Posterior vena cava (tissue), 2 donors: ENCODE results near the gene GLIS1. TPM values are rescaled to one million over a fixed set of nuclear protein-coding genes. Genes with fewer than 3 reads are reported as not detected.

ENCODE experiments used
- DNase-seq: peaks from one replicate; pipeline ENCODE4 v3.0.0-alpha.2; 2020; ENCODE audit warnings: low spot score
- intact Hi-C, 2 donors: fragments of 100-400 bp; cut with DNase I; formaldehyde crosslinking; loops; one replicate each; pipeline versions ENCODE4 v1.14.1 to v1.14.2; 2022 to 2023
- total RNA-seq, 2 donors: library from RNA; stranded (reverse); fragmentation: NEBNext Ultra II Directional; extraction: Animal tissue kit (Norgen Biotek cat#: 25700); gene quantifications; one replicate each; pipeline ENCODE4 v1.2.1, GENCODE V29; 2021
- donor health status: DM: yes; HTN: yes; CAD: no.
- donor health status: DM: yes; HTN: yes; CAD: no.

GLIS1 gene
- total RNA-seq, 2 donors from 2014 or later: 0.74 to 1.7 TPM

GRCh38 chr1:53698384-53698980 lies 40.5 kb downstream of the GLIS1 start:
- no peak for DNase-seq
- intact Hi-C loops: no loop called here

- DNase-seq: no peak
- intact Hi-C loops: no loop called here
These were observed 41.1 kb downstream of the GLIS1 start for GRCh38 chr1:53697721-53698383.

- no peak for DNase-seq
- intact Hi-C loops: no loop called here
These were observed 42.0 kb downstream of the GLIS1 start for GRCh38 chr1:53696990-53697389.

GRCh38 chr1:53696571-53696970 lies 42.4 kb downstream of the GLIS1 start:
- DNase-seq: no peak
- intact Hi-C loops: no loop called here

GRCh38 chr1:53696051-53696450 lies 42.9 kb downstream of the GLIS1 start:
- intact Hi-C loops: no loop called here
- no peak for DNase-seq

GRCh38 chr1:53695116-53695515 lies 43.8 kb downstream of the GLIS1 start:
- intact Hi-C loops: loop anchor here in 1 of 2 donors (1.0 kb wide), 1 partner anchor 37 kb away; no protein-coding TSS in a partner anchor
- no peak for DNase-seq

- intact Hi-C loops: loop anchor here in 1 of 2 donors (1.0 kb wide), 1 partner anchor 36 kb away; no protein-coding TSS in a partner anchor
- no peak for DNase-seq
These were observed 44.3 kb downstream of the GLIS1 start for GRCh38 chr1:53694718-53695091.

GRCh38 chr1:53693773-53694717 lies 44.9 kb downstream of the GLIS1 start:
- no peak for DNase-seq
- intact Hi-C loops: no loop called here

- intact Hi-C loops: no loop called here
- DNase-seq: no peak
These were observed 45.6 kb downstream of the GLIS1 start for GRCh38 chr1:53693339-53693738.

- intact Hi-C loops: no loop called here
- no peak for DNase-seq
These were observed 47.6 kb downstream of the GLIS1 start for GRCh38 chr1:53691326-53691725.

- DNase-seq: no peak
- intact Hi-C loops: loop anchor here in 1 of 2 donors (1.0 kb wide), 1 partner anchor 21 kb away; no protein-coding TSS in a partner anchor
These were observed 48.6 kb downstream of the GLIS1 start for GRCh38 chr1:53690411-53690810.

GRCh38 chr1:53689736-53690326 lies 49.1 kb downstream of the GLIS1 start:
- DNase-seq: no peak
- intact Hi-C loops: loop anchor here in 1 of 2 donors (1.0 kb wide), 1 partner anchor 21 kb away; no protein-coding TSS in a partner anchor

GRCh38 chr1:53689223-53689622 lies 49.7 kb downstream of the GLIS1 start:
- DNase-seq: no peak
- intact Hi-C loops: no loop called here

GRCh38 chr1:53688381-53689102 lies 50.4 kb downstream of the GLIS1 start:
- no peak for DNase-seq
- intact Hi-C loops: no loop called here

GRCh38 chr1:53687901-53688300 lies 51.1 kb downstream of the GLIS1 start:
- intact Hi-C loops: no loop called here

GRCh38 chr1:53687426-53687825 lies 51.5 kb downstream of the GLIS1 start:
- DNase-seq: no peak
- intact Hi-C loops: no loop called here

More at GRCh38 chr1:53687901-53688300, 51.1 kb downstream of the GLIS1 start:
- DNase-seq: no peak

- intact Hi-C loops: no loop called here
- no peak for DNase-seq
These were observed 52.0 kb downstream of the GLIS1 start for GRCh38 chr1:53686965-53687267.

- intact Hi-C loops: no loop called here
- DNase-seq: no peak
These were observed 52.6 kb downstream of the GLIS1 start for GRCh38 chr1:53686091-53686964.
